OCI-LY3 (cell line): ENCODE measurements around the gene UBE2J1.

Experiments used
- H2AFZ ChIP-seq: fragments of 200-600, 300-600 bp; shearing (Covaris generic); 2 replicates; pipeline ENCODE4 v1.6.0; 2014; ENCODE audit warnings: antibody characterized with exemption, low read depth, low read length
- H3K27ac ChIP-seq: fragments of 200-600, 300-600 bp; sonication (generic); 2 replicates; pipeline ENCODE4 v1.5.1; 2014; ENCODE audit warnings: mild to moderate bottlenecking, low read length, moderate library complexity, mixed read lengths
- H3K27me3 ChIP-seq: fragments of 200-600, 300-600 bp; sonication (generic); 2 replicates; pipeline ENCODE4 v1.6.1; 2014; ENCODE audit warnings: low read depth, low read length, mixed read lengths
- H3K36me3 ChIP-seq: fragments of 200-600, 300-600 bp; sonication (generic); replicated peaks from 2 replicates; pipeline ENCODE3; 2014; ENCODE audit warnings: low read depth, low read length, mixed read lengths
- H3K4me1 ChIP-seq: fragments of 300-600, 200-600 bp; sonication (generic); 2 replicates; pipeline ENCODE4 v1.6.1; 2014; ENCODE audit warnings: low read length, mixed read lengths
- H3K4me2 ChIP-seq: fragments of 200-600, 300-600 bp; sonication (generic); 2 replicates; pipeline ENCODE4 v1.6.1; 2014; ENCODE audit warnings: low read length, mixed read lengths
- H3K4me3 ChIP-seq: fragments of 300-600, 200-600 bp; sonication (generic); 2 replicates; pipeline ENCODE4 v1.5.1; 2014; ENCODE audit warnings: antibody characterized with exemption, mild to moderate bottlenecking, low read length, moderate library complexity
- H3K79me2 ChIP-seq: fragments of 300-600, 200-600 bp; shearing (Covaris generic); 2 replicates; pipeline ENCODE4 v1.6.1; 2014; ENCODE audit warnings: mild to moderate bottlenecking, low read length, mixed read lengths
- H3K9ac ChIP-seq: fragments of 300-600, 200-600 bp; shearing (Covaris generic); 2 replicates; pipeline ENCODE4 v1.6.0; 2014; ENCODE audit warnings: mild to moderate bottlenecking, low read length, moderate library complexity
- H3K9me3 ChIP-seq: fragments of 200-600, 300-600 bp; shearing (Covaris generic); 2 replicates; pipeline ENCODE4 v1.6.1; 2014; ENCODE audit warnings: low read length, mixed read lengths; ENCODE audit not compliant: insufficient read depth
- H4K20me1 ChIP-seq: fragments of 200-600, 300-600 bp; sonication (generic); 2 replicates; pipeline ENCODE4 v1.6.1; 2016; ENCODE audit warnings: low read length, mixed read lengths; ENCODE audit not compliant: insufficient read depth
- EZH2phosphoT487 ChIP-seq: fragments of 200-600 bp; shearing (Covaris generic); IDR thresholded peaks from 2 replicates; pipeline ENCODE4 v1.6.1; 2018; ENCODE audit warnings: antibody characterized with exemption, mixed run types, low read depth
- TF ChIP-seq, protein P1 (sequence below): fragments of 200-600, 300-600 bp; sonication (generic); IDR thresholded peaks from 2 replicates; pipeline ENCODE4 v1.5.1; 2014; ENCODE audit warnings: antibody characterized with exemption, low read length, low read depth

The UBE2J1 gene

DNA sequence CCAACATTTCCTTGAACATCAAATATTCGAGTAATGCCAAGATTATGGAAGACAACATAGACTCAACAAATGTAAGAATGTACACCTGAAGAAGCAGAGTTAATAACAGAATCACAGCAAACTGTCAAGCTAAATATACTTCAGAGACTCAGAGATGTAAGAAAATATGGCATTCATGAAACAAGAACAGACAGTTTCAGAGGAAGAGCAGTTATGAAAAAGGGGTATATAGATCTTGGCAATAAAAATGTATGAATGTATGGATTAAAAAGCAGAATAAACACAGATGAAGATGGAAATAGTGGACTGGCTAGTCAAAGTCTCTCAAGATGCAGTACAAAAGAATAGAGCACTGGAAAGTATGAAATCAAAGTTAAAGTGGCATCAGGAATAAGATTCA, 41.1 kb upstream of the UBE2J1 start:
- no peaks in the 10 kb centered on the region for H3K36me3 ChIP-seq
- H3K4me3 ChIP-seq = no peak overlapping the region
- peaks cover 16% of the 10 kb centered on the region; the same call in 1 of the 2 replicates for H4K20me1 ChIP-seq
- no peak overlapping the region for H3K27ac ChIP-seq
- no peak overlapping the region for H3K4me2 ChIP-seq
- H3K27me3 ChIP-seq = peaks cover 34% of the 10 kb centered on the region
- no peaks in the 10 kb centered on the region for H3K79me2 ChIP-seq
- TF ChIP-seq EZH2phosphoT487 = no peak
- no peak overlapping the region for H3K9ac ChIP-seq
- H2AFZ ChIP-seq = no peak overlapping the region
- H3K9me3 ChIP-seq = no peaks in the 10 kb centered on the region; the same call in 1 of the 2 replicates
- no peaks in the 10 kb centered on the region for H3K4me1 ChIP-seq

DNA sequence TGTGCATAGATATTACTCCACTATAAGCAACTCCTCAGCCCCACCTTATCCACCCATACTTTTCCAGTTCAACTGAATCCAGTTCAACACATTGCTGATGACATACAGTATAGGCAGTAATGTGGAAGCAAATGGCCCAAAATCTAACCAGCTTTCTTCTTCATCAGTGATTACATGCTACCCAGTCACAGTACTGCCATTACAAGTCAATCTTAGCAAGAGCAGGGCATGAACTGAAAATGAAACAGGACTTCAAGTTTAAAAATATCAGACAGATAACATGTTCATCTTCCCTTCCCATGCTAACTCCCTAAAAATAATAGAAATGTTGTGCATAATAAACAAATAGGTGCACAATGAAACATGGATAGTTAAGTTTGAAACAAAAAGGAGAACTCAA, 40.3 kb upstream of the UBE2J1 start:
- no peak for TF ChIP-seq EZH2phosphoT487
- TF ChIP-seq, protein P1, sequence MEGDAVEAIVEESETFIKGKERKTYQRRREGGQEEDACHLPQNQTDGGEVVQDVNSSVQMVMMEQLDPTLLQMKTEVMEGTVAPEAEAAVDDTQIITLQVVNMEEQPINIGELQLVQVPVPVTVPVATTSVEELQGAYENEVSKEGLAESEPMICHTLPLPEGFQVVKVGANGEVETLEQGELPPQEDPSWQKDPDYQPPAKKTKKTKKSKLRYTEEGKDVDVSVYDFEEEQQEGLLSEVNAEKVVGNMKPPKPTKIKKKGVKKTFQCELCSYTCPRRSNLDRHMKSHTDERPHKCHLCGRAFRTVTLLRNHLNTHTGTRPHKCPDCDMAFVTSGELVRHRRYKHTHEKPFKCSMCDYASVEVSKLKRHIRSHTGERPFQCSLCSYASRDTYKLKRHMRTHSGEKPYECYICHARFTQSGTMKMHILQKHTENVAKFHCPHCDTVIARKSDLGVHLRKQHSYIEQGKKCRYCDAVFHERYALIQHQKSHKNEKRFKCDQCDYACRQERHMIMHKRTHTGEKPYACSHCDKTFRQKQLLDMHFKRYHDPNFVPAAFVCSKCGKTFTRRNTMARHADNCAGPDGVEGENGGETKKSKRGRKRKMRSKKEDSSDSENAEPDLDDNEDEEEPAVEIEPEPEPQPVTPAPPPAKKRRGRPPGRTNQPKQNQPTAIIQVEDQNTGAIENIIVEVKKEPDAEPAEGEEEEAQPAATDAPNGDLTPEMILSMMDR = no peak

DNA sequence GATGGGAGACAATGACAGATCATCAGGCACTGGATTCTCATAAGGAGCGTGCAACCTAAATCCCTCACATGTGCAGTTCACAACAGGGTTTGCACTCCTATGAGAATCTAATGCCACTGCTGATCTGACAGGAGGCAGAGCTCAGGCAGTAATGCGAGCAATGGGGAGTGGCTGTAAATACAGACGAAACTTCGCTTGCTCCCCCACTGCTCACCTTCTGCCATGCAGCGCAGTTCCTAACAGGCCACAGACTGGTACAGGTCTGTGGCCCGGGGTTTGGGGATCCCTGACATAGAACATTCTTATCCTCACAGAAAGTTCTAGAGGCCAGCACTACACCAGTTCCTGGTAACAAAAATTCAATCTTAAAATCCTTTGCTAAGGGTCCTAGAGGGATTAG, 36.3 kb upstream of the UBE2J1 start:
- H3K4me1 ChIP-seq = peaks cover 19% of the 10 kb centered on the region
- H3K36me3 ChIP-seq = no peaks in the 10 kb centered on the region
- H3K4me2 ChIP-seq = no peak overlapping the region
- no peak overlapping the region for H2AFZ ChIP-seq
- H3K4me3 ChIP-seq = no peak overlapping the region
- TF ChIP-seq EZH2phosphoT487 = no peak
- TF ChIP-seq, protein P1 = no peak
- no peaks in the 10 kb centered on the region; the same call in 1 of the 2 replicates for H3K9me3 ChIP-seq
- H3K79me2 ChIP-seq = no peaks in the 10 kb centered on the region
- no peak overlapping the region for H3K27ac ChIP-seq
- peaks cover 58% of the 10 kb centered on the region for H3K27me3 ChIP-seq
- H4K20me1 ChIP-seq = peaks cover 44% of the 10 kb centered on the region; the same call in 1 of the 2 replicates
- no peak overlapping the region for H3K9ac ChIP-seq

More for the DNA sequence above, 40.3 kb upstream of the UBE2J1 start:
- Histone ChIP-seq H3K9ac (no peak overlapping the region), H2AFZ (no peak overlapping the region), H3K9me3 (no peaks in the 10 kb centered on the region; the same call in 1 of the 2 replicates), H3K4me1 (peaks cover 3% of the 10 kb centered on the region), H4K20me1 (peaks cover 22% of the 10 kb centered on the region; the same call in 1 of the 2 replicates), H3K4me2 (no peak overlapping the region), H3K79me2 (no peaks in the 10 kb centered on the region), H3K27ac (no peak overlapping the region), H3K27me3 (peaks cover 42% of the 10 kb centered on the region), H3K36me3 (no peaks in the 10 kb centered on the region), H3K4me3 (no peak overlapping the region)

DNA sequence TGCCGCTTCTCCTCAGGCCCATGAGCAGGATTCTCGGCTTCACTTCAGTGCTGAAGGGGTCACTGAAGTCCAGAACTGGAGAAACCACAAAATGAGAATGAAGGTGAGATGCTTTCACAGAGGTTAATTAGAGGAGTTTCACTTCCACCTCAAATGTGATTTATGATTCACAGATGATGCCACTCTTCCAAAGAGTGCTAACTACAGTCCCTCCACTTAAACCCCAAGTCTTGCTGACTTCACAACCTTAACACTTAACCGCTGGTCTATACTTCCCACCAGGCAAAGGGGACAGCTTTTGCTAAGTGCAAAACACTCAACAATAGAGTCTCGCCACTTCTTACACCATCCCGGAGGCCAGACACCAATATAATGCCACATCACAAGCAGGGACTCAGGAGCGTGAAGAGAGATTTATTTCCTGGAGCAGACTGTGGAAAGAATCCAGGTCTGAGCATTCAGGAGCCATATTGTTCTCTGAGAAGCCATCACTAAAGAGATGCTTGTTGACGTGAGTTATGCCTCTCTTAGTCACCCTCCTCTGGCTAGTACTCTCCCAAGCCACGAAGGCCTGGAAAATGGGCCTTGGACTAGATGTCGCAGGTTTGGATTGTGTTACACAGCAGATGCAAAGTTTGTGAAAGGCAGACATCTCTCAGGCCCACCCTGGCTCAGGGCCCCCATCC, 35.1 kb upstream of the UBE2J1 start:
- Histone ChIP-seq H3K36me3 (no peaks in the 10 kb centered on the region), H3K27me3 (peaks cover 53% of the 10 kb centered on the region), H3K27ac (no peak overlapping the region), H2AFZ (no peak overlapping the region), H3K9me3 (no peaks in the 10 kb centered on the region), H3K9ac (no peak overlapping the region), H3K4me3 (peak overlapping the region; percentile 27), H4K20me1 (peaks cover 36% of the 10 kb centered on the region; the same call in 1 of the 2 replicates), H3K79me2 (no peaks in the 10 kb centered on the region), H3K4me2 (peak overlapping the region; percentile 55), H3K4me1 (peaks cover 19% of the 10 kb centered on the region)
- TF ChIP-seq, protein P1 = no peak
- TF ChIP-seq EZH2phosphoT487 = no peak
